ENCODE data around the gene ADK. TPM values are rescaled to one million over a fixed set of nuclear protein-coding genes. Genes with fewer than 3 reads are reported as not detected.

The ADK gene
- total and polyA plus RNA-seq, 2 of the 13 experiments (the other 11 are each of a cell fraction or from before 2014, with no cell fraction given), result 48.6 to 79.1 TPM

DNA sequence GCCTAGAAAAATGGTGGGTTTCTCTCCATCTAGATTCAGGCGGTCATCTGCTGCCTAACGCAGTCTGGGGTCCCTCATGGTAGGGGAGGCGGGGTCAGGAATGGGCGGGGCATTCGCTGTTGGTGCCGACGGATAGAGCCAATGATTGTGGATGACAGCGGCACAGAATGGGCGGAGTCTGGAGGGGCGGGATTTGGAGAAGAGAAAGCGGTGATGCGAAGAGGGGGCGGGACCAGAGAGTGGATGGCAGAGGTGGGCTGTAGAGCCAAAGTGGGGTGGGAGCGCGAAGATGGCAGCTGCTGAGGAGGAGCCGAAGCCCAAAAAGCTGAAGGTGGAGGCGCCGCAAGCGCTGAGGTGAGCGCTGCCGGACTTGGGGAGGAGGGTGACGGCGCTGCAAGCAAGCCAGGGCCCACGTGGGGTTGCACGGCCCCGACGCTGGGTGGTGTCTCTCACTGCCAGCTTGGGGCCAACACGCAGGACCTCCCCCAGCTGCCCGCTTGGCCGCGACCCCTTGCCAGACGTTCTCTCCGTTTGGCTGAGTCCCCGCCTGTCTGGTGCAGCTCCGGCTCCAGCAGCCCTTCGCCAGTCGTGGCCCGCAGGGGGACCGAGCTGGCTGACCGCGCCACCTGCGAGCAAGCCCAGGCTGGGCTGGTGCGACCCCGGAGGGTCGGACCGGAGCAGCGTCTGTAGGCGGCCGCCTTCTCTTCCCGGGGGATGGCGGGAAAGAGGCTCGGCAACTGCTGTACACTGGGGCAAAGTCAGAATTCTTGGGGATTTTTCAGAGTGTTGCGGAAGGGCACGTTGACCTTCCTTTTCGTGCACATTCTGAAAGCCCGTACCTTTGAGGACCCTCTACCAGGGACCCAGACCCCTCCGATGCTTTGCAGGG lies at the start of gene ADK (continued):
- TF ChIP-seq SIN3A (IDR thresholded peaks at IDR 0.05; ENCODE audit: borderline replicate concordance, low read depth, low read length) (peak; percentile 61; the same call in 1 of the 2 replicates), ZNF883 (CRISPR knock-in tag; IDR thresholded peaks at IDR 0.05; ENCODE audit: not compliant biosample characterization) (peak; percentile 91), DMAP1 (CRISPR knock-in tag; IDR thresholded peaks at IDR 0.05) (peak; percentile 86), HDAC6 (IDR thresholded peaks at IDR 0.05; ENCODE audit: low read depth, low read length) (no peak), E2F1 (CRISPR knock-in tag; IDR thresholded peaks at IDR 0.05) (peak; percentile 68), FOXA1 (IDR thresholded peaks at IDR 0.05) (no peak), FOXA1 (CRISPR knock-in tag; IDR thresholded peaks at IDR 0.05) (no peak), GPBP1L1 (CRISPR knock-in tag; IDR thresholded peaks at IDR 0.05) (no peak), THAP9 (CRISPR knock-in tag; IDR thresholded peaks at IDR 0.05; ENCODE audit: borderline replicate concordance) (peak; percentile 70; the same call in 1 of the 2 replicates), ZNF326 (CRISPR knock-in tag; IDR thresholded peaks at IDR 0.05; ENCODE audit: borderline replicate concordance) (no peak), ZNF224 (CRISPR knock-in tag; IDR thresholded peaks at IDR 0.05) (0 out of 2 replicates have a peak, but pooled peaks have one; percentile 51), SRY (CRISPR knock-in tag; IDR thresholded peaks at IDR 0.05) (peak; percentile 82; the same call in 1 of the 2 replicates), KDM3A (CRISPR knock-in tag; IDR thresholded peaks at IDR 0.05; ENCODE audit: low read depth) (peak; percentile 13; the same call in 1 of the 2 replicates), CHCHD3 (CRISPR knock-in tag; IDR thresholded peaks at IDR 0.05) (peak; percentile 85; the same call in 1 of the 2 replicates)
- TF ChIP-seq, protein P1, sequence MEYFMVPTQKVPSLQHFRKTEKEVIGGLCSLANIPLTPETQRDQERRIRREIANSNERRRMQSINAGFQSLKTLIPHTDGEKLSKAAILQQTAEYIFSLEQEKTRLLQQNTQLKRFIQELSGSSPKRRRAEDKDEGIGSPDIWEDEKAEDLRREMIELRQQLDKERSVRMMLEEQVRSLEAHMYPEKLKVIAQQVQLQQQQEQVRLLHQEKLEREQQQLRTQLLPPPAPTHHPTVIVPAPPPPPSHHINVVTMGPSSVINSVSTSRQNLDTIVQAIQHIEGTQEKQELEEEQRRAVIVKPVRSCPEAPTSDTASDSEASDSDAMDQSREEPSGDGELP (IDR thresholded peaks at IDR 0.05; ENCODE audit: borderline replicate concordance, low read depth), result no peak; the same call in 1 of the 2 replicates
